Inflammatory macrophage treated with lipopolysaccharide for 4 hours (primary cell): ENCODE data around the gene TNFRSF4.

Experiments
- DNase-seq: peaks from one replicate; pipeline ENCODE4 v3.0.0-alpha.2; 2020

Gene TNFRSF4

DNA sequence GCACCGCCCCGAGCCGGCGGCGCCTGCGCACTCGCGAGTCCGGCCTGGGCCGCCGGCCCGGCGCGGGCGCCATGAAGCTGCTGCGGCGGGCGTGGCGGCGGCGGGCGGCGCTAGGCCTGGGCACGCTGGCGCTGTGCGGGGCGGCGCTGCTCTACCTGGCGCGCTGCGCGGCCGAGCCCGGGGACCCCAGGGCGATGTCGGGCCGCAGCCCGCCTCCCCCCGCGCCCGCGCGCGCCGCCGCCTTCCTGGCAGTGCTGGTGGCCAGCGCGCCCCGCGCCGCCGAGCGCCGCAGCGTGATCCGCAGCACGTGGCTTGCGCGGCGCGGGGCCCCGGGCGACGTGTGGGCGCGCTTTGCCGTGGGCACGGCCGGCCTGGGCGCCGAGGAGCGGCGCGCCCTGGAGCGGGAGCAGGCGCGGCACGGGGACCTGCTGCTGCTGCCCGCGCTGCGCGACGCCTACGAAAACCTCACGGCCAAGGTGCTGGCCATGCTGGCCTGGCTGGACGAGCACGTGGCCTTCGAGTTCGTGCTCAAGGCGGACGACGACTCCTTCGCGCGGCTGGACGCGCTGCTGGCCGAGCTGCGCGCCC lies 18.3 kb upstream of the TNFRSF4 start, which contains the start of gene B3GALT6:
Gene B3GALT6 (plus strand): TSS at position 30 of the 588 bp plus-strand sequence. CDS start 42 bp downstream, at position 72.
- DNase-seq = no peak

DNA sequence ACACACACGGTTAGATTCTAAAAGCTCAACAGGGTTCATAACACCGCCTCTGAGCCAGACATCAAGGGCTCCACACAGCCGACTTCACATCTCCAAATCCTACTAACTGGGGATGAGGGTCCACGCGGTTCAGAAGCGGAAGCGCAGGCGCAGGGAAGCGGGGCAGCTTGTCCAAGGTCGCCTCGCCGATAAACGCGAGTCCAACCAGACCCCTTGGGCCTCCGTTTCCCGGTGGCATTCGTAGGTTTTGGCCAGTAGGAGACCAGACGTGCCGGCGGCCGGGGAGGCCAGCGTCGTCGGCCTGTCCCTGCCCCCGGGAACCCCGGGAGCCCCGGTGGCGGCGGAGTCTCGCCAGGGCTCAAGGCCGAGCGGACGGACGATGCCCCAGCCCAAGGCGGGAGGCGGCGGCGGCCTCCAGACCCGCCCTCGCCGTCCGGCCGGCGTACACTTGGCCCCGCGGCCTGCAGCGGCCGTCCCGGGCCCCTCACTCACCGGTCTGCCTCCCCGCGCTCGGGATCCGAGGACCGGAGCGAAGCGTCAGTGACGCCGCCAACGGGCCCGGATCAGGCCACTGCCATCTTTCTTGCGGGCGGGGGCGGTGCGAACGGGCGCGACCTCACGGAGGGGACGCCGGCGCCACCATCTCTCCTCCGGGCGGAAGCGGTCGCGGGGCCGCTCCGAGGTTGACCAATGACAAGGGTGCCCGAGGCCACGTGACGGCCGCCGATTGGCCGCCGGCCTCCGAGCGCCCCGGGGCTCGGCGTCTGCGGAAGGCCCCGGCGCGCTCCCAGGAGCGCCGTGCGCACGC lies 17.7 kb upstream of the TNFRSF4 start, which contains the start of gene SDF4:
Gene SDF4 (minus strand): TSS at position 602 of the 808 bp plus-strand sequence. CDS start 3,229 bp downstream, outside the sequence.
- DNase-seq = peak; percentile 98

DNA sequence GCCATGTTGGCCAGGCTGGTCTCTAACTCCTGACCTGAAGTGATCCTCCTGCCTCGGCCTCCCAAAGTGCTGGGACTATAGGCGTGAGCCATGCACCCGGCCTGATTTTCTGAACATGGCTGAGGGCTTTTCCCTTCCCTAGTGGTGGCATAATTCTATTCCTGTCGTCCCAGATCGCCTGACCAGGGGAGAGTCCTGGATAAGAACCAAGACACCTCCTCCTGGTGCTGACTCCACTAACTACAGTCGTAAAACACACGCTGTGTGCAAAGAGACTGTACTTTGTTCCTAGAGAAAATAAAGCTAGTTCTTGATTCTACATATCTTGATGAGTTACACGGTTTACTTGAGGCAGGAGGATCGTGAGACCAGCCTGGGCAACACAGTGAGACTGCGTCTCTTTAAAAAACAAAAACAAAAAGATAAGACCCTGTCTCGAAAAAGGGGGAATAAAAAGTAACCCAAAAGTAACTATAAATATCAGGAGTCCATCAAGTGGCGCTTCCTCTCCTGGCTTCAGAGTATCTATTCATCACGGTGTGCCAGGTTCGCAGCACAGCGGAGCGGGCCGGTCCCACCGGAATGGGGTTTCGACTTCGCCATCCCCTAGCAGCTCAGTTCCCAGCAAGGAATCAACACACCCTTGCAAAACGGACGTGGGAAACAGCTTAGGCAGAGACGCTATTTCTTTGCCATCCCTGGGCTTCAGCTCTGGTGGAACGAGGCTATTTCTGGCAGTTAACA lies 16.9 kb upstream of the TNFRSF4 start:
- DNase-seq = peak; percentile 43

DNA sequence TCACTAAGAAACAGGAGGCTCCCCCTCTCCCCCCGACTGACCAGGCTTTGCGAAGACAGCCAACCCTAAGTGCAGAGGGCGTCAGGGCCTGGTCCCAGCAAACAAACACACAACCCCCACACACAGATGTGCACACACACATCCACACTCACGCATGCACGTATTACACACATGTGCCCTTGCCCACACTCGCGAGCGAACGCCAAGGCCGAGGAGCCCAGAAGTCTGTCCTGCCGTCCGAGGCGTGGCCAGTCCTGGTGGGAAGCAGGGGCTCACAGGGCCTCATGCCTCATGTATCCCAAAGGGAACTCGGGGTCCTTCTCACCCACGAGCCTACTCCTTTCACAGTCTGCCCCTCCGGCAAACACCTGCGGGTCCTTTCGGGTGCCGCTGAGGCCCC lies 15.8 kb upstream of the TNFRSF4 start:
- no peak for DNase-seq

DNA sequence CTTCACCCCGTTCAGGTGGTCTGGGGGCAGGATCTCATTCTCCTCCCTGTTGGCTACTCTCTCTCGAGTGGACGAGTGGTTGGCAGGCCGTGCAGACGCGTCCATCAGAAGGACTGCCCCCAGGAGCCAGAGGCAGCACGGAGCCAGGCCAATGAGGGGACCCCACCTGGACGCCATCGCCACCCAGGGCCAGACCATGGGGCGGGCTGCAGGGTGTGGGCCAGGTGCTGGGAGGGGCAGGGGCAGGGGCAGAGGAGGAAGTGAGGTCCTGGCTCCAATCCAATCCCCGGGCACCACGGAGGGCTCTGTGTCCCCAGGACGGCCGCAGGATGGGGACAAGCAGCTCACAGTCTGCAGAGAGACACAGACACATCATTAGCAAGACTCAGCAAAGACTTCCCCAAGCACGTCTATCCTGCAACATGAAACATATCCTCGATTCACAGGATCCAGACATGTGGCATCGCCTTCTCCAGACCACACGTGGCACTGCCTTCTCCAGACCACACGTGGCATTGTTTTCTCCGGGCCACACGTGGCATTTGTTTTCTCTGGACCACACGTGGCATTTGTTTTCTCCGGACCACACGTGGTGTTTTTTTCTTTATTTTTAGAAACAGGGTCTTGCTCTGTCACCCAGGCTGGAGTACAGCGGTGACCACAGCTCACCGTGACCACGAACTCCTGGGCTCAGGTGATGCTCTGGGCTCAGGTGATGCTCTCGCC lies 14.8 kb upstream of the TNFRSF4 start:
- no peak for DNase-seq

DNA sequence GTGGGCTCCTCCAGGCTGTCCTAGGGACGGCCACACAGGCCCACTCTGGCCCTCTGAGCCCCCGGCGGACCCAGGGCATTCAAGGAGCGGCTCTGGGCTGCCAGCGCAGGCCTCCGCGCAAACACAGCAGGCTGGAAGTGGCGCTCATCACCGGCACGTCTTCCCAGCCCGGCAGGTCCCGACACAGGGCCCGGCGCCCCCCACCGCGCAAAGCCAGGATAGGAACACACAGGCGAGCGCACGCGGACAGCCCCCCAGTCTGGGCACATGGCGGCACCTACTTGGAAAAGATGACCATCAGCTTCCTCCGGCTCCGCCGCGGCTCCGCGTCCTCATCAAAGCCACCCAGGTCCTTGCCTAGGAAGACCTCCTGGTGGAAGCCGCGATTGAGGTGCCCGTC lies 14.2 kb upstream of the TNFRSF4 start:
- no peak for DNase-seq

DNA sequence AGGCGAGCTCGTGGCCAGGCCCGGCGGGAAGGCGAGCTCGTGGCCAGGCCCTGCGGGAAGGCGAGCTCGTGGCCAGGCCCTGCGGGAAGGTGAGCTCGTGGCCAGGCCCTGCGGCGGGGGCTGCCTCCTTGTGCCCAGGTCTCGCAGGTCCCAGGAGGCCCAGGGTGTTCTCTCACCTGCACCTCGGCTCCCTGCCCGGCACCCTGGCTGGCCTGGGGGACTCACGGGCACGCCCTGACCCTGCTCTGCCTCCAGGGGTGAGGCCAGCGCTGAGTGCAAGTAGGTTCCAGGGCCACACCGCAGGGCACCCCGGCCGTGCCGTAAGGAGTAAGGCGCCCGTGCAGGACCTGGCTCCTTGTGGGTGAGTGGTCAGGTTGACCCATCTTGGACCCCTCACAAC lies 13.4 kb upstream of the TNFRSF4 start:
- DNase-seq = no peak

DNA sequence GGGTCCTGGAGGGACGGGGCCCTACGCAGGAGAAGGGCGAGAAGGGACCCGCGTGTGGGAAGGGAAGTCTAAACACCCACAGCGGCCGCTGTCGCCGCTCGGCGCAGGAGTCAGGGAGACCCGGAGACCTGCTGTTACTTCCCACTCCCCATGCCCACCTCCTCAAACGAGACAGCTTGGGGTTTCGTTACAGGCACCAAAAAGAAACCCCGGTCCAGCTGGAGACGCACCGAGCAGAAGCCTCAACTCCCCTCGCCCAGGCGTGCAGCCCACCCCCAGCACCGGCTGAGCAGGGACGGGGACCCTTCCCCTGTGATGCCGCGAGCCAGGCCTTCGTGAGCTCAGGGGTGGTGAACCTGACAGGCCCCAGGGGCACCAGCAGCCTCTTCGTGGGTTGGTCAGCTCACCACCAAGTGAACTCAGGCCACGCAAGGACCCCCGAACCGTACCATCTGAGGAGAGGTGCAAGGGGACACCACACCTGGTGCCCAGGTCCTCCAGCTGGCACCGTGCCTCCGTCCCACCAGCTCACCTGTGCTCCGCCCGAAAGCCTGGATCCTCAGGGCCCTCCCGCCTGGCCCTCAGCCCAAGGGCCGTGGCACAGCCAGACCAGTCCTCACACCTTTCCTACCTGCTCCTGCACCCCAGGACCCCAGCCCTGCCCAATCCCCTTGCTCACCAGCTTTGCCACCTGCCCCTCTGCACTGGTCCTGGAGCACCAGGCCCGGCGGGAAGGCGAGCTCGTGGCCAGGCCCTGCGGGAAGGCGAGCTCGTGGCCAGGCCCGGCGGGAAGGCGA lies 12.8 kb upstream of the TNFRSF4 start:
- no peak for DNase-seq

DNA sequence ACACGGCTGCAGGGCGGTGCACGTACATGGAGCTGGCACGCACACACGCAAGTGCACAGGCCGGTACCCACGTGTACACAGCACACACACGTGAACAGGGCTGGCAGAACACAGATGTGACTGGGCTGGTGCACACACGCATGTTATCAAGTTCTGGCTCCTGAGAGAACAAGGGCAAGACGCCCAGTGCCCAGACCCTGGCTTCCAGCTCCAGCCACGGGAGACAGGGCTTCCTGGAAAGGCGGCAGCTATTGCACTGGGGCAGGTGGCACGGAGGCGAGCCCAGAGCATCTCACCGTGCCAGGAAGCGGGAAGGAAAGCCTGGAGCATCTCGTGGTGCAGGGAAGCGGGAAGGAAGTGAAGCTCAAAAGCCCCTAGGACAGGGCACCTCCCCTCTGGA lies 12.0 kb upstream of the TNFRSF4 start:
- DNase-seq = no peak

DNA sequence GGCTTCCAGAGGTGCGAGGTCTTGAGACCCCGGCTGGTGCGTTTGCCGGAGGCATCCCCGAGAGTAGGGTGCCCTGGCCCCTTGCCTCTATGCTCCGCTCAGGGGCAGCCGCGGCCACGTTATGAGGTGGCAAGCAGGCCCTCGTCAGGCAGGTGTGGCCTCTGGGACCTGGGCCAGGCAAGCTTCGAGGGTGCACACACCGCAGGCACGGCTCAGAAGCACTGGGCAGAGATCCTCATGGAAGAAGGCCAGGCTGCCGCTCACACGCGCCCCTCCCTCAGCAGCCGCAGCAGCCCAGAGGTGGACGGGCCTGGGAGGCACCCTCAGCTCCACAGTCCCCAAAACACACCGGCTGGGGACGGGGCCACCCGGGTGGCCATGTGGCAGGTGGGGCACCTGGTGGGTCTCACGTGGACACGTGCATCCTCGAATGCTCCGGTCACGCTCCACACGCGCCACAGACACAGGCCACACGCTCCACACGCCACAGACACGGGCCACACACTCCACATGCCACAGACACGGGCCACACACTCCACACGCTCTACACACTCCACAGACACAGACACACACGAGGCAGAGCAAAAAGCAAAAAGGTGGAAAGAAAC lies 11.4 kb upstream of the TNFRSF4 start:
- DNase-seq = no peak

DNA sequence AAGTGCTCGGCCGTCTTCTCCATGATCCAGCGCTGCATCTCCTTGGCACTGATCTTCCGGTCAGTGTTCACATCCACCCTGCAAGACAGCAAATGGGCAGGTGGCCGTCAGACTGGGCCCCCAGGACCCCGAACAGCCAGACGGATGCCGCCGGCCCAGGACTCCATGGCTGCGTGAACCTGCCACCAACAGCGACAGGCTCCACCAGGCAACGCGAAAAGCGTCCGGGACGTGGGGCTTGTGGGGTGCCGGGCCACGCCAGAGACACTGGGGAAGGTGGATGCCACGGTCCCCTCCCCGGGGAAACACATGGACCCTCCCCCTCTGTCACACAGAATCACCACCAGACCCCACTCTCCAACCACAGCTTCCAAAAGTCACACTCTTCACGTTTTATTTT lies 9.9 kb upstream of the TNFRSF4 start:
- no peak for DNase-seq

DNA sequence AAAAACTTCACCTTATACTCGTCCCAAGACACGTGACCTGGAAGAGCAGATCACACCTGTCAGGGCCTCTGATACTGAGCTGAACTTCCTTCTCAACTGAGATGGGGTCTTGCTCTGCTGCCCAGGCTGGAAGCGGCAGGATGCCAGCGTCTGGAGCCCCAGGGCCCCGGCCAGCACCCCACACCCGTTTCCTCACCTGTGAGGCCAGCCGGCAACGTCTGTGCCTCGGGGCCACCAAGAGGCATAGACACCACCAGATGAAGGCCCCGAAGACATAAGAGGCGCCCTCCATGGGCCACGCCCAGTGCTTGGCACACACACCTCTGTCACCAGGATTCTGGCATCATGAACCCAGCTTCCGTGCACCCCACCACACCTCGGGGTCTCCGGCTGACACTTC lies 9.4 kb upstream of the TNFRSF4 start:
- DNase-seq = no peak

DNA sequence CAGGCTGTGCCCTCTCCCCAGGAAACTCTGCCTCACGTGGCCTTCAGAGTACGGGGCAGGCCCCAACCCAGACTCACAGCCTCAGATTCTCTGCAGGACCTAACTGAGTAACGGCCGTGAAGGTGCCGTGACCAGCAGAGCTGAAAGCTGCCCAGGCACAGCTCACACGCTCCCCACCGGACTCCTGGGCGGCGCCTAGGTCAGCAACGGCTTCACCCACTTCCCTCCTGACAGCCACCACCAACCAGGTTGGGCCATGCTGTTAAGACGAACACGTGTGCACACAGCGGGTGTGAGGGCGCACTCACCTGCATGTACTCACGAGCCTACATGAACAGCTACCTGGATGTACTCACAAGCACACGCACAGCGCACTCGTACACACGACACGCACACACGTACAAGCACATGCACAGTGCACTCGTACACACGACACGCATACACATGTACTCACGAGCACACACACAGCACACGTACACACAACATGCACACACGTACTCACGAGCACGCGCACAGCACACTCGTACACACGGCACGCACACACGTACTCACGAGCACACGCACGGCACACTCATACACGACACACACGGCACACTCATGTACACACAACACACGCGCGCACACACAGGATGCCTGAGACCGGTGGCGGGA lies 8.7 kb upstream of the TNFRSF4 start:
- no peak for DNase-seq

DNA sequence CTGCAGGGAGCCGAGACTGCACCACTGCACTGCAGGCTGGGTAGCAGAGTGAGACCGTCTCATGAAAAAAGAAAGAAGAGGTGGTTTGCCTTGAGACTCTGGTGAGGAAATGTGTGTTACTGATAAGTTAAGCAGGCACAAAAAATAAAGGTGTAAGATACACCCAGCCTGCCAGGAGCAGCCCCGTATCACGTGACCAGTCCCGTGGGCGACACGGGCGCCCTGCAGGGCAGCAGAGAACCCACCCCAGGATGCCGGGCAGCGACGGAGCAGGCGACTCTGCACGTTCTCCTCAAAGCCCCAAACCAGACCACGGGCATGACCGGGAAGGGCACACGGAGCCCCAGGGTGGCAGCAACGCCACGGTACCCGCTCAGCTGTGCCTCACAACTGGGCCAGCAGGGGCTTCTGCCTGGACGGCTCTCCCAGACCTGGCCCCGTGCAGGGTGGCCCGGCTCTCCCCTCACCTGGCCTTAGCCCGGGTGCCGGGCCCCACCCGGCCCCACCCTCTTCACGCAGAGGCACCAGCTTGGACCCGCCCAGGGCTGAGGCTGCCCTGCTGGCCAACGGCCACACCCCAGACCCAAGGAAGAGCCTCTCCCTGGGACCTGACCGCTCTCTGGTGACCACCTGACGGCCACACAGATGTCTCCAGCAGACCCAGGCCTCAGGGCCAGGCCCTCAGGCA lies 8.1 kb upstream of the TNFRSF4 start:
- no peak for DNase-seq

DNA sequence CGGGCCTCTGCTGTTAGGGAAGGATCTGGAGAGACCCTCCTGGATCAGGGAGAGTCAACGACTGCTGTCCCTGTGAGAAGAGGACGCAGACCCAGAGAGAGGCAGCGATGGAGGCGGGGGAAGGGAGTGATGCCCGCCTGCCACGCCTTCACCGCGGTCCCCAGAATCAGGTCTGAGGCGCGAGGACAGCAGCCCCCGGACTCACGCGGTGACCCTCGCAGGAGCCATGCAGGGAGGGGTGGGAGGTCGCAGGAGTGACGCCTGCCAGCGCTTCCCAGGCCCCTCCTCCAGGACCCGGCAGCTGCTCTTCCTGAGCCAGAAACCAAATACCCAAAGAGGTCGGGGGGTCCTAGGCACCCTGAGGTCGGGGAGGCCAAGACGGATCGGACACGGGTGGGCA lies 6.2 kb upstream of the TNFRSF4 start:
- no peak for DNase-seq

DNA sequence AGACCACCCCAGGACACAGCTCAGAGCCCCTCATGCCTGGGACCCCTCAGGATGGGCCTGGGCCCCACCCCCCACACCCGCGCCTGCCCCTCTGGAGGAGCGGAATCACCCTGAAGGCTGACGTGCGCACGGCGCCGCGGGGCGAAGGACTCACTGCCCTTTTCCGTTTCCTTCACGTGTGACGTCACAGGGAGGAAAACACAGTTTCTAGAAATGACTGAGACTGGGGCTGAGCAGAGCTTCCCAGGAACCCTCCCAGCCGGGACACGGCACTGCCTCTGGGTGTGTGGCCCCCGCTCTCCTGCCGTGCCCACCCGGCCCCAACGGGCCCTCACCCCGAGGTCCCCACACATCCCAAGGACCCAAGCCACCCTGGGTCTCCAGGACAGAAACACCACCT lies 5.4 kb upstream of the TNFRSF4 start:
- no peak for DNase-seq

DNA sequence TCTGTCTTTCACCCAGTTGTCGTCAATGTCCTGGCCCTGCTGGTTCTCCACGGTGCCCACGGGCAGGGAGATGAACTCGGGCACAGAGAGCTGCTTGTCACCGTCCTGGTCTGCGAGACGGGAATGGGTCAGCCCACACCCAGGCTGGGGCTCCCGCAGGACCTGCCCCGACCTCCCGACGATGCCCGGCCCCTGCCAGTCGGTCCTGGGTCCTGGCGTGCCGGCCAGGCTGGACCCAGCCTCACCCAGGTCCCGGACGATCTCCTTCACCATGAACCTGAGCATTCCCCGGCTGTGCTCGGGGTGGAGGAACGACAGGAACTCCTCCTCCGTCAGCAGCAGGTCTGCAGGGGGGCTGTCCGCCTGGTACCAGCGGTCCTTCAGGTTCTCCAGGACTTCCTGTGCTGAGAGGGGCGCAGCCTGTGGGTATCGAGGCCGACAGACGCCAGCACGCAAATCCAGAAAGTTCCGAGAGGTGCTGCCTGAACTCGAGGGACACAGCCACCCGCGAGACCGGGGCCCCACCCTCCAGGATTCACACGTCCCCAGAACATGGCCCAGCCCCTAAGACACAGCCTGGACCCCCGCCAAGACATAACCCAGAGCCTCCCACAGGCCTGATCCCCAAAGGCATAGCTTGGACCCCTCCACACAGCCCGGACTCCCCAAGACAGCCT lies 4.7 kb upstream of the TNFRSF4 start:
- DNase-seq = no peak

DNA sequence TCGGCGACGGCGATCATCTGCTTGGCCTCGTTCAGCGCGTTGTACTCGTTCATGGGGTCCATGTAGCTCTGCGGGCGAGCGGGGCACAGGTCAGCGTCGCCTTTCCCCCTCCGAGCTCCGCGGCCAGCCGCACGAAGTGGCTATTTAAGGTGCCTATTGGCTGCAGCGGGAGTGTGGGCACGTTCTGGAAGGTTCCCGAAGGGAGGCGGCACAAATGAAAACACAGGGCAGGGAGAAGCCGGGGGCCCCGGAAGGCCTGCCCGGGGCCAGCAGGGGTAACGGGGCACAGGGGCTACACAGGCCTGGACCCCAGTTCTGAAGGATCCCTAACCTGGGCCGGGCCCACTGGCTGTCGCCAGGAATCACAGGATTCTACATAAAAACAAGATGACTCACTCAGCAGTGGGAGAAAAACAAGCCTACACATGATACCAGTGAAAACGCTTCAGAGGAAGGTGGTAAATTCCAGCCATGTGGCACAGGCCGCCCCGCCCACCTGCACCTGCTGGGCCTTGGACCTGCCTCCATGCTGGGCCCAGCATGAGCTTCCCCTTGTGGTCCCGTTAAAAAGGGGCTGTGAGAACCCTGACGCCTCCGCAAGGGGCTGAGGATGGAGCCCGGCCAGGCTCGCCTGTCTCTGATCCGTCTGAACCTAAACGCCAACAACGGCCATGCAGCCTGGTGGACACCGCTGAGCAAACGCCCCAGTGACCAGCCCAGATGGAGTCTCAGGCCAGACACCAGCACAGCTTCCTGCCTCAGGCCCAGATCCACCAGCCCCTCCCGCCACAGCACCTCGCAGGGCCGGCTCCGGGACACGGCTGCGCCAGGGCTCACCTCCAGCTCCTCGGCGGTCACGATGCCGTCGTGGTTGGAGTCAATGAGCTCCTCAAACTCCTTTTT lies 3.9 kb upstream of the TNFRSF4 start:
- no peak for DNase-seq
